Measurements from ENCODE around the gene RYK.
A peak's percentile ranks its signal among the peaks of the same experiment; 100 is the strongest.
"Not testable (repeated sequence)": the region's sequence is repeated elsewhere in the genome, so short reads cannot be mapped to it uniquely, and the experiment has no call there.

Gene RYK

GRCh38 chr3:134216851-134217250 is 33.8 kb downstream of the RYK start:
- DNase-seq (ENCODE audit: low read depth), result no peak

GRCh38 chr3:134216191-134216764 is 34.4 kb downstream of the RYK start:
- no peak for DNase-seq (ENCODE audit: low read depth)

- no peak for DNase-seq (ENCODE audit: low read depth)
Measured at GRCh38 chr3:134214239-134214638, 36.4 kb downstream of the RYK start.

- peak; percentile 74 for DNase-seq (ENCODE audit: low read depth)
Measured at GRCh38 chr3:134212967-134213665, 37.5 kb downstream of the RYK start.

GRCh38 chr3:134211797-134212196 is 38.9 kb downstream of the RYK start:
- DNase-seq (ENCODE audit: low read depth), result peak; percentile 74

- DNase-seq (ENCODE audit: low read depth), result no peak
Measured at GRCh38 chr3:134205451-134205850, 45.2 kb downstream of the RYK start.

- DNase-seq (ENCODE audit: low read depth), result peak; percentile 92
Measured at GRCh38 chr3:134201201-134202130, 49.2 kb downstream of the RYK start.

- not testable (repeated sequence) for DNase-seq (ENCODE audit: low read depth)
Measured at GRCh38 chr3:134199880-134200279, 50.8 kb downstream of the RYK start.

GRCh38 chr3:134199240-134199639 is 51.4 kb downstream of the RYK start:
- no peak for DNase-seq (ENCODE audit: low read depth)

- DNase-seq (ENCODE audit: low read depth), result no peak
Measured at GRCh38 chr3:134198414-134198813, 52.2 kb downstream of the RYK start.

- peak; percentile 79 for DNase-seq (ENCODE audit: low read depth)
Measured at GRCh38 chr3:134197681-134198261, 52.9 kb downstream of the RYK start.

GRCh38 chr3:134194247-134194646 is 56.4 kb downstream of the RYK start:
- no peak for DNase-seq (ENCODE audit: low read depth)

GRCh38 chr3:134190250-134190649 is 60.4 kb downstream of the RYK start:
- no peak for DNase-seq (ENCODE audit: low read depth)

GRCh38 chr3:134189849-134190248 is 60.8 kb downstream of the RYK start:
- DNase-seq (ENCODE audit: low read depth), result peak; percentile 70

GRCh38 chr3:134186391-134186790 is 64.3 kb downstream of the RYK start:
- DNase-seq (ENCODE audit: low read depth), result no peak

- DNase-seq (ENCODE audit: low read depth), result no peak
Measured at GRCh38 chr3:134180761-134181160, 69.9 kb downstream of the RYK start.

GRCh38 chr3:134179508-134179907 is 71.2 kb downstream of the RYK start:
- DNase-seq (ENCODE audit: low read depth), result peak; percentile 76

- no peak for DNase-seq (ENCODE audit: low read depth)
Measured at GRCh38 chr3:134163096-134163495, 87.6 kb downstream of the RYK start.

GRCh38 chr3:134161898-134162615 is 88.6 kb downstream of the RYK start:
- no peak for DNase-seq (ENCODE audit: low read depth)

- DNase-seq (ENCODE audit: low read depth), result no peak
Measured at GRCh38 chr3:134155446-134155845, 95.2 kb downstream of the RYK start.

- DNase-seq (ENCODE audit: low read depth), result no peak
Measured at GRCh38 chr3:134153761-134154160, 96.9 kb downstream of the RYK start.

GRCh38 chr3:134150476-134150875 is 100.2 kb downstream of the RYK start:
- DNase-seq (ENCODE audit: low read depth), result no peak
